CD4-positive, CD25-positive, alpha-beta regulatory T cell (primary cell): ENCODE results near the gene MRPL32. TPM values are rescaled to one million over a fixed set of nuclear protein-coding genes. Genes with fewer than 3 reads are reported as not detected.

Experiments used
- ATAC-seq, 2 donors: fragments of 150-1000 bp; cut with Tn5 transposase; one replicate each; pipeline ENCODE4 v1.10.0; 2021; ENCODE audit warnings: low read depth in 2 of 2, moderate number of reproducible peaks in 2 of 2, moderate library complexity in 1 of 2
- DNase-seq, 3 donors: peaks; one replicate each; pipeline versions ENCODE4 v3.0.0 to v3.0.0-alpha.2; 2012 to 2022; ENCODE audit warnings: mixed read lengths in 1 of 3
- H3K27ac ChIP-seq: one replicate; pipeline ENCODE4 v1.7.0; 2013; ENCODE audit warnings: mild to moderate bottlenecking, low read length; ENCODE audit not compliant: insufficient read depth, poor library complexity, severe bottlenecking
- H3K27me3 ChIP-seq: one replicate; pipeline ENCODE4 v1.7.0; 2013; ENCODE audit warnings: low read length; ENCODE audit not compliant: control insufficient read depth, insufficient read depth
- H3K36me3 ChIP-seq: one replicate; pipeline ENCODE4 v1.7.0; 2013; ENCODE audit warnings: mild to moderate bottlenecking, low read length, moderate library complexity; ENCODE audit not compliant: control insufficient read depth, insufficient read depth
- H3K4me1 ChIP-seq: 2 replicates; pipeline ENCODE4 v1.7.0; 2013; ENCODE audit warnings: mild to moderate bottlenecking, low read length; ENCODE audit not compliant: insufficient read depth, control insufficient read depth, poor library complexity, severe bottlenecking
- H3K4me3 ChIP-seq: one replicate; pipeline ENCODE4 v1.7.0; 2013; ENCODE audit warnings: low read depth, mild to moderate bottlenecking, low read length, moderate library complexity
- H3K9me3 ChIP-seq, 2 experiments: 1 replicate in 1 of 2; 2 replicates in 1 of 2; pipeline ENCODE4 v1.7.0; 2013; ENCODE audit warnings: low read length in 2 of 2, mild to moderate bottlenecking in 1 of 2, moderate library complexity in 1 of 2; ENCODE audit not compliant: control insufficient read depth in 2 of 2
- H3K27ac Mint-ChIP-seq, 3 donors: one replicate each; pipeline ENCODE4 v1.8.0; 2020 to 2022; ENCODE audit warnings: mild to moderate bottlenecking in 3 of 3, mixed read lengths in 3 of 3, moderate library complexity in 2 of 3
- H3K27me3 Mint-ChIP-seq: one replicate; pipeline ENCODE4 v1.8.0; 2022; ENCODE audit warnings: mild to moderate bottlenecking, mixed read lengths
- H3K36me3 Mint-ChIP-seq: one replicate; pipeline ENCODE4 v1.8.0; 2020; ENCODE audit warnings: mixed read lengths
- H3K4me1 Mint-ChIP-seq, 4 donors: one replicate each; pipeline ENCODE4 v1.8.0; 2020 to 2022; ENCODE audit warnings: mixed read lengths in 4 of 4, mild to moderate bottlenecking in 1 of 4
- H3K4me3 Mint-ChIP-seq, 4 donors: one replicate each; pipeline ENCODE4 v1.8.0; 2020 to 2022; ENCODE audit warnings: mild to moderate bottlenecking in 4 of 4, mixed read lengths in 4 of 4, moderate library complexity in 3 of 4
- H3K9me3 Mint-ChIP-seq, 7 donors: one replicate each; pipeline ENCODE4 v1.8.0; 2020 to 2022; ENCODE audit warnings: mixed read lengths in 7 of 7, mild to moderate bottlenecking in 3 of 7, moderate library complexity in 2 of 7
- polyA plus RNA-seq, 4 donors: library from polyadenylated mRNA; unstranded; fragments of 300-500 nt; fragmentation: Illumina TruSeq; gene quantifications; one replicate each; pipeline ENCODE4 v1.2.3, GENCODE V29; 2021
- total RNA-seq: library from RNA; stranded (reverse); gene quantifications from one replicate; pipeline ENCODE4 v1.2.3, GENCODE V29; 2022

MRPL32 gene
- total and polyA plus RNA-seq, 5 donors from 2014 or later, result 37.6 to 86.0 (median 64.6) TPM

DNA sequence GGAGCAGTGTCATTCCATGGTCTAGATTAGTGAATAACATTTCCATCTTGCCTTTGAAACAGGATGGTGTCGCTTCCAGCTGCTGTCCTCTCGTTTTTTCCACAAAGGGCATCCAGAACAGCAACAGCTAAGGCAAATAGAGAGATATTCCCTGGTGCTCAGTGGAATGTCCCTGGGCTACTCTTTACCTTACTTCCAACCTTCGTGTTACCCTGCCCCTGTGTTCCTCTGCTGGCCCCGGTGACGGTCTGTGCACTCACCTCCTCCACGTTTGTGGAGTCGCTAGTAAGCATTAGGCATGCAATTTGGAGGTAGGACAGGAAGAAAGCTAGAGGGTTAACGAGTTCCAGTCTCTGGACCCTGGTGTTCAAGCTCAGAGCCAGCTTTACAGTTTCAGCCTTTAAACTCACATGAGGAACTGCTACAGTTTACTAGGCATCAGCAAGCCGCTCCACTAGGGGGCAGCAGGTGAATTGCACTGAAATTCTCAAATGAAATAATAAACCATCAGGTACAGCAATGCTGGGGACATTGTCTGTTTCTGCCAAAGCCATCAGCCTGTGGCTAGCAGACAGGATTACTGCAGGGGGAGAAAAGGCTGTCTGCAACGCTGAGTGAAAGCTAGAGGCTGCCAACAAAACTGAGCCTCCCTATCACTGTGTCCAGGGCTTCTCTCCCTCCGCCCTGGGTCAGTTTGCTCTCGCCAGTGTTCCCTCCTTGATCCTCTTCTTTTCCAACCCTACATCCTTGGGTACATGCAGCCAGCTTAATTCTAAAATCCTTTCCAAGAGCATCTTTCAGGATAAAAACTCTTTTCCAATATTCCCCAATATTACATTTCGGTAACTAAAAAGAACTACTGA is 9.0 kb downstream of the MRPL32 start:
- Mint-ChIP-seq H3K4me1 (peaks cover 8 to 21% (median 15%) of the 10 kb centered on the region in 4 donors), H3K9me3 (no peaks in the 10 kb centered on the region), H3K27me3 (no peaks in the 10 kb centered on the region), H3K4me3 (no peak overlapping the region), H3K27ac (no peak overlapping the region), H3K36me3 (peaks cover 11% of the 10 kb centered on the region)
- no peak overlapping the region for H3K4me3 ChIP-seq
- peak; percentile 35 to 82 (median 61) for DNase-seq
- H3K36me3 ChIP-seq, result peaks cover 35% of the 10 kb centered on the region
- H3K9me3 ChIP-seq, result no peaks in the 10 kb centered on the region
- no peak overlapping the region for H3K27ac ChIP-seq
- H3K27me3 ChIP-seq, result no peaks in the 10 kb centered on the region
- H3K4me1 ChIP-seq, result peaks cover 2% of the 10 kb centered on the region
- peak in 1 of 2 donors; percentile 55 for ATAC-seq

DNA sequence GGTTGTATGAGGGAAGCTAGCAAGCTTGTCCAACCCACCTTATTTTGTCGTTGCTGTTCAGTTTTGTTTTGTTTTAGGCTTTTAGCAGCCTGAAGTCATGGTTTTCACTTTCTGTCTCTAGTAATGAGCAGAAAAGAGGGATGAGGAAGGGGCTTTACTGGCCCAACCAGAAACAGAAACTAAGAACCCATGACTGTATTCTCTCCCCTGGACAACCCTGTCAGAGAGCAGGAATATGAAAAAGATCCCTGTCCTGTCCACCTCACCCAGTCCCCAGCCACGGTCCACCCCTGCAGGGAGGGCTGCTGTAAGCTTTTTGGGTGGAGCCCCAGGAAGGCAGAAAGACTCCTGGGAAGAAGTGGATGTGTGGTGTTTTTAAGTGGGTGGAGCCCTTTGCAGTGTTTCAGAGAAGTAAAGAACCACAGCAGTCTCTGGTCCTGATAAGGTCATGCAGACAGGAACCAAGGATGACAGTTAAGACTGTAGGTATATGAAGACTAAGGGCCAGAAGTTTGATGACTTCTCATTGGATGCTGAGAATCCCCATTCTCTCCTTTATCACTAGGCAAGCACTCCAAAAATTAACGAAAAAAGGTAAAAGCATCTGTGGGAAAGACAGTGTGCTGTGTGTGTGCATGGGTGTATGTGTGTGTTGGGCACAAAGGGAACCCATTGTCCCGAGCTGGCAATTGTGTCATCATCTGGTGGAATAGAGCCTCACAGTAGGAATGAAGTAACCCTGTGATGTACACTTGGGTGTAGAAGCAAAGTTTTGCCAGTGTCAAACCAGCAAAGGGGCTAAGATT is 13.8 kb downstream of the MRPL32 start:
- Mint-ChIP-seq H3K4me3 (peak overlapping the region in 1 of 4 donors; percentile 11), H3K4me1 (peaks cover 0 to 10% (median 6%) of the 10 kb centered on the region in 4 donors), H3K27ac (peak overlapping the region; percentile 34 to 80 (median 68)), H3K27me3 (no peaks in the 10 kb centered on the region), H3K9me3 (no peaks in the 10 kb centered on the region), H3K36me3 (no peaks in the 10 kb centered on the region)
- Histone ChIP-seq H3K36me3 (no peaks in the 10 kb centered on the region), H3K9me3 (no peaks in the 10 kb centered on the region), H3K27ac (no peak overlapping the region), H3K4me3 (no peak overlapping the region), H3K4me1 (peaks cover 3% of the 10 kb centered on the region), H3K27me3 (no peaks in the 10 kb centered on the region)
- peak in 1 of 2 donors; percentile 34 for ATAC-seq
- peak in 1 of 3 donors; percentile 71 for DNase-seq

GRCh38 chr7:42946627-42946950 is 14.4 kb downstream of the MRPL32 start:
- no peaks in the 10 kb centered on the region for H3K9me3 Mint-ChIP-seq
- no peak for ATAC-seq
- H3K36me3 ChIP-seq, result no peaks in the 10 kb centered on the region
- DNase-seq, result no peak
- H3K27ac ChIP-seq, result no peak overlapping the region
- no peaks in the 10 kb centered on the region for H3K36me3 Mint-ChIP-seq
- peak overlapping the region in 1 of 4 donors; percentile 70 for H3K4me3 Mint-ChIP-seq
- H3K4me1 Mint-ChIP-seq, result peaks cover 0 to 8% (median 4%) of the 10 kb centered on the region in 4 donors
- no peaks in the 10 kb centered on the region for H3K27me3 Mint-ChIP-seq
- no peak overlapping the region for H3K4me3 ChIP-seq
- H3K27ac Mint-ChIP-seq, result no peak overlapping the region
- H3K4me1 ChIP-seq, result peaks cover 3% of the 10 kb centered on the region
- no peaks in the 10 kb centered on the region for H3K27me3 ChIP-seq
- no peaks in the 10 kb centered on the region for H3K9me3 ChIP-seq

DNA sequence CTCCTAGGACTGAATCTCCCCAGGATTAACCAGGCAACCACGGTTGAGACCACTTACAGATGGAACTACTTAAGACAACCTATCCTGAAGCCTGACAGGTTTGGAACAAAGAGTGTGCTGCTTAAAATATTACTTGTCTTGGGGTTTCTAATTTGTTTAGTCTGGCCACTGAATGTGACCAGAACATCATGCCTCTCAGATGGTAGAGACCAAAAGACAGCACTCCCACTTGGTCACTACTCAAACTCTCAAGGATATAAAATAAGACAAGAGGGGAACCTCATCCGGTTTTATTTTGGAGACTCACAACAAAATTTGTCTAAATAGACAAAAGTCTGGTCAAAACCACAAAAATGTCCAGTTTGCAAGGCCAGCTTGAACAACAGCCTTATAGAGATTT is 15.3 kb downstream of the MRPL32 start:
- H3K4me1 ChIP-seq, result peaks cover 3% of the 10 kb centered on the region
- H3K36me3 ChIP-seq, result no peaks in the 10 kb centered on the region
- no peak overlapping the region for H3K4me3 ChIP-seq
- no peaks in the 10 kb centered on the region for H3K27me3 ChIP-seq
- ATAC-seq (no peak), DNase-seq (no peak)
- H3K9me3 ChIP-seq, result no peaks in the 10 kb centered on the region
- H3K4me1 Mint-ChIP-seq, result peaks cover 0 to 8% (median 4%) of the 10 kb centered on the region in 4 donors
- no peaks in the 10 kb centered on the region for H3K9me3 Mint-ChIP-seq
- H3K27ac ChIP-seq, result no peak overlapping the region
- H3K27ac Mint-ChIP-seq, result no peak overlapping the region
- H3K4me3 Mint-ChIP-seq, result no peak overlapping the region
- no peaks in the 10 kb centered on the region for H3K36me3 Mint-ChIP-seq
- no peaks in the 10 kb centered on the region for H3K27me3 Mint-ChIP-seq

DNA sequence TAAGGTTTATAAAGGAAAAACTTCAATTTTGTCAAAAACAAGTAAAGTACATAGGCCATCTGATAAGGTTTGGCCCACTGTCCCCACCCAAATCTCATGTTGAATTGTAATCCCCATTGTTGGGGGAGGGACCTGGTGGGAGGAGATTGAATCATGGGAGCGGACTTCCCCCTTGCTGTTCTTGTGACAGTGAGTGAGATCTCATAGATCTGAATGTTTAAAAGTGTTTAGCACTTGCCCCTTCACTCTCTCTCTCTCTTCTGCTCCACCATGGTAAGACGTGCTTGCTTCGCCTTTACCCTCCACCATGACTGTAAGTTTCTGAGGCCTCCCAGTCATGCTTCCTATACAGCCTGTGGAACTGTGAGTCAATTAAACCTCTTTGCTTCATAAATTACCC is 18.2 kb downstream of the MRPL32 start:
- H3K4me1 Mint-ChIP-seq, result peaks cover 0 to 8% (median 4%) of the 10 kb centered on the region in 4 donors
- ATAC-seq, result no peak
- H3K4me3 Mint-ChIP-seq, result no peak overlapping the region

GRCh38 chr7:42952328-42952727 is 20.2 kb downstream of the MRPL32 start:
- peaks cover 0 to 13% (median 5%) of the 10 kb centered on the region in 7 donors for H3K9me3 Mint-ChIP-seq

More for the DNA sequence above, 18.2 kb downstream of the MRPL32 start:
- no peak overlapping the region for H3K4me3 ChIP-seq
- H3K27me3 ChIP-seq, result peaks cover 3% of the 10 kb centered on the region
- no peak for DNase-seq
- Mint-ChIP-seq H3K36me3 (no peaks in the 10 kb centered on the region), H3K27ac (no peak overlapping the region), H3K9me3 (peaks cover 0 to 5% (median 3%) of the 10 kb centered on the region in 7 donors), H3K27me3 (peaks cover 10% of the 10 kb centered on the region)
- H3K27ac ChIP-seq, result no peak overlapping the region
- H3K9me3 ChIP-seq, result no peaks in the 10 kb centered on the region
- peaks cover 3% of the 10 kb centered on the region for H3K4me1 ChIP-seq
- no peaks in the 10 kb centered on the region for H3K36me3 ChIP-seq

GRCh38 chr7:42953994-42954393 is 21.8 kb downstream of the MRPL32 start:
- DNase-seq (no peak), ATAC-seq (no peak)
- Histone ChIP-seq H3K9me3 (peaks cover 3 to 5% of the 10 kb centered on the region in 2 experiments), H3K27me3 (peaks cover 3% of the 10 kb centered on the region), H3K4me3 (no peak overlapping the region), H3K36me3 (no peaks in the 10 kb centered on the region), H3K4me1 (no peaks in the 10 kb centered on the region), H3K27ac (no peak overlapping the region)
- Mint-ChIP-seq H3K4me1 (no peaks in the 10 kb centered on the region), H3K27me3 (peaks cover 10% of the 10 kb centered on the region), H3K9me3 (peaks cover 0 to 13% (median 5%) of the 10 kb centered on the region in 7 donors), H3K36me3 (no peaks in the 10 kb centered on the region), H3K27ac (peak overlapping the region in 1 of 3 donors; percentile 20), H3K4me3 (no peak overlapping the region)

More at GRCh38 chr7:42952328-42952727, 20.2 kb downstream of the MRPL32 start:
- Histone ChIP-seq H3K27me3 (peaks cover 3% of the 10 kb centered on the region), H3K9me3 (peaks cover 3 to 5% of the 10 kb centered on the region in 2 experiments), H3K27ac (no peak overlapping the region), H3K4me3 (no peak overlapping the region), H3K36me3 (no peaks in the 10 kb centered on the region), H3K4me1 (no peaks in the 10 kb centered on the region)
- ATAC-seq (no peak), DNase-seq (no peak)
- H3K4me3 Mint-ChIP-seq, result no peak overlapping the region
- no peaks in the 10 kb centered on the region for H3K4me1 Mint-ChIP-seq
- peaks cover 10% of the 10 kb centered on the region for H3K27me3 Mint-ChIP-seq
- no peaks in the 10 kb centered on the region for H3K36me3 Mint-ChIP-seq
- no peak overlapping the region for H3K27ac Mint-ChIP-seq
